ENCODE data around the gene RPTOR. TPM values are rescaled to one million over a fixed set of nuclear protein-coding genes. Genes with fewer than 3 reads are reported as not detected.

The RPTOR gene
- total and polyA plus RNA-seq, 2 donors (not counting 3 experiments of a cell fraction or from before 2014, with no cell fraction given): 10.7 to 41.8 TPM

DNA sequence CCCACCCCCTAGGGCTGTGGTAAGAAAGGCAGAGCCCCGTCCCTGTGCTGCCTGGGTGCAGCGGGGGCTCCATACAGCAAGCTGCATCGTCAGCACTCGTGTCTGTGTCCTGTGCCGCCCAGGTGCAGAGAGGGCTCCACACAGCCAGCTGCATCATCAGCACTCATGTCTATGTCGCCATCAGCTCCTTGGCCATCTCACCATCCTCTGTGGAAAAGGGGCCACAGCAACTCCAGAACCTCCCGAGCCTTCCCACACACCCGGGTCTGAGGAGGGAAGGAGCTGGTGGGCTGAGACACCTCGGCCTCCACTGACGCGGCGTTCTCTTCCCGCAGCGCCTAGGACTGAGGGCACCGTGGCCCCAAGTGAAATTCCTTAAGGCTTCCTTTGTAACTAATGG, 374.1 kb downstream of the RPTOR start:
- peaks cover 0 to 11% of the 10 kb centered on the region in 2 experiments for H3K36me3 ChIP-seq (ENCODE audit: control insufficient read depth in 2 of 2, extremely low read depth in 1 of 2, insufficient read depth in 2 of 2, low read length in 2 of 2)
- no peak for FAIRE-seq
- no peak overlapping the region for H3K4me2 ChIP-seq (ENCODE audit: insufficient read depth, low read length)
- no peaks in the 10 kb centered on the region for H4K20me1 ChIP-seq (replicated peaks; ENCODE audit: control insufficient read depth, extremely low read depth, insufficient read depth, low read length)
- TF ChIP-seq MYC (IDR thresholded peaks at IDR 0.05; ENCODE audit: low read depth, low read length): no peak
- no peak for TF ChIP-seq POLR2AphosphoS5 (IDR thresholded peaks at IDR 0.05; ENCODE audit: insufficient read depth, low read depth, low read length)
- TF ChIP-seq POLR2A (IDR thresholded peaks at IDR 0.05; ENCODE audit: low read depth, low read length): no peak
- TF ChIP-seq, protein P1, sequence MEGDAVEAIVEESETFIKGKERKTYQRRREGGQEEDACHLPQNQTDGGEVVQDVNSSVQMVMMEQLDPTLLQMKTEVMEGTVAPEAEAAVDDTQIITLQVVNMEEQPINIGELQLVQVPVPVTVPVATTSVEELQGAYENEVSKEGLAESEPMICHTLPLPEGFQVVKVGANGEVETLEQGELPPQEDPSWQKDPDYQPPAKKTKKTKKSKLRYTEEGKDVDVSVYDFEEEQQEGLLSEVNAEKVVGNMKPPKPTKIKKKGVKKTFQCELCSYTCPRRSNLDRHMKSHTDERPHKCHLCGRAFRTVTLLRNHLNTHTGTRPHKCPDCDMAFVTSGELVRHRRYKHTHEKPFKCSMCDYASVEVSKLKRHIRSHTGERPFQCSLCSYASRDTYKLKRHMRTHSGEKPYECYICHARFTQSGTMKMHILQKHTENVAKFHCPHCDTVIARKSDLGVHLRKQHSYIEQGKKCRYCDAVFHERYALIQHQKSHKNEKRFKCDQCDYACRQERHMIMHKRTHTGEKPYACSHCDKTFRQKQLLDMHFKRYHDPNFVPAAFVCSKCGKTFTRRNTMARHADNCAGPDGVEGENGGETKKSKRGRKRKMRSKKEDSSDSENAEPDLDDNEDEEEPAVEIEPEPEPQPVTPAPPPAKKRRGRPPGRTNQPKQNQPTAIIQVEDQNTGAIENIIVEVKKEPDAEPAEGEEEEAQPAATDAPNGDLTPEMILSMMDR (IDR thresholded peaks at IDR 0.05; ENCODE audit: extremely low read depth in 1 of 2, insufficient read depth in 1 of 2, low read depth in 1 of 2, low read length in 2 of 2): no peak
- TF ChIP-seq JUN (IDR thresholded peaks at IDR 0.05; ENCODE audit: borderline replicate concordance, insufficient read depth, insufficient read length, low read depth): no peak
- TF ChIP-seq EZH2 (IDR thresholded peaks at IDR 0.05; ENCODE audit: borderline replicate concordance, low read depth, low read length, severe bottlenecking): no peak
- no peak for TF ChIP-seq FOS (IDR thresholded peaks at IDR 0.05; ENCODE audit: borderline replicate concordance, insufficient read depth, low read length)
- TF ChIP-seq, protein P2, sequence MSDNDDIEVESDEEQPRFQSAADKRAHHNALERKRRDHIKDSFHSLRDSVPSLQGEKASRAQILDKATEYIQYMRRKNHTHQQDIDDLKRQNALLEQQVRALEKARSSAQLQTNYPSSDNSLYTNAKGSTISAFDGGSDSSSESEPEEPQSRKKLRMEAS (IDR thresholded peaks at IDR 0.05; ENCODE audit: insufficient read depth, insufficient read length): no peak
- no peak for TF ChIP-seq GATA2 (IDR thresholded peaks at IDR 0.05; ENCODE audit: insufficient read depth, insufficient read length, low read depth, low read length)
- no peak for DNase-seq (ENCODE audit: low read depth, low spot score)
- H3K79me2 ChIP-seq (ENCODE audit: control insufficient read depth, insufficient read depth, low read length): no peaks in the 10 kb centered on the region
- no peak overlapping the region for H3K27ac ChIP-seq (ENCODE audit: insufficient read depth, low read depth, low read length)
- no peaks in the 10 kb centered on the region for H3K4me1 ChIP-seq (ENCODE audit: control insufficient read depth, extremely low read depth, insufficient read depth, low read length)
- BruUV-seq (replicated peaks): no TSS peak
- H3K27me3 ChIP-seq (ENCODE audit: control insufficient read depth in 2 of 2, insufficient read depth in 2 of 2, low read length in 2 of 2): no peaks in the 10 kb centered on the region
- no peak overlapping the region for H3K9ac ChIP-seq (replicated peaks; ENCODE audit: extremely low read depth, insufficient read depth, low read length)
- dilution Hi-C loops (cut with MboI; ENCODE audit: extremely low pct_ligation_motif_present, low sequenced_read_pairs) (no loop called here), intact Hi-C loops (cut with micrococcal nuclease) (no loop called here)
- no peak overlapping the region for H3K4me3 ChIP-seq (replicated peaks in 1 of 3; ENCODE audit: insufficient read depth in 1 of 3, low read depth in 1 of 3, low read length in 3 of 3)
- H2AFZ ChIP-seq (ENCODE audit: low read depth, low read length): no peak overlapping the region
- CTCF ChIA-PET: interaction anchor here (1.8 kb wide), 1 partner anchor 9 kb away, joined by 6 read pairs; no protein-coding TSS in a partner anchor
- POLR2A ChIA-PET: no interaction called here
- H3K9me1 ChIP-seq (replicated peaks; ENCODE audit: control insufficient read depth, extremely low read depth, insufficient read depth, low read length): no peaks in the 10 kb centered on the region
- H3K9me3 ChIP-seq (replicated peaks; ENCODE audit: control insufficient read depth, insufficient read depth, low read length): no peaks in the 10 kb centered on the region

Measured in endothelial cell of umbilical vein (primary cell).